ENCODE results near the gene PPP6R2.
A peak's percentile ranks its signal among the peaks of the same experiment; 100 is the strongest.
"Not testable (repeated sequence)": the region's sequence is repeated elsewhere in the genome, so short reads cannot be mapped to it uniquely, and the experiment has no call there.

Gene PPP6R2

DNA sequence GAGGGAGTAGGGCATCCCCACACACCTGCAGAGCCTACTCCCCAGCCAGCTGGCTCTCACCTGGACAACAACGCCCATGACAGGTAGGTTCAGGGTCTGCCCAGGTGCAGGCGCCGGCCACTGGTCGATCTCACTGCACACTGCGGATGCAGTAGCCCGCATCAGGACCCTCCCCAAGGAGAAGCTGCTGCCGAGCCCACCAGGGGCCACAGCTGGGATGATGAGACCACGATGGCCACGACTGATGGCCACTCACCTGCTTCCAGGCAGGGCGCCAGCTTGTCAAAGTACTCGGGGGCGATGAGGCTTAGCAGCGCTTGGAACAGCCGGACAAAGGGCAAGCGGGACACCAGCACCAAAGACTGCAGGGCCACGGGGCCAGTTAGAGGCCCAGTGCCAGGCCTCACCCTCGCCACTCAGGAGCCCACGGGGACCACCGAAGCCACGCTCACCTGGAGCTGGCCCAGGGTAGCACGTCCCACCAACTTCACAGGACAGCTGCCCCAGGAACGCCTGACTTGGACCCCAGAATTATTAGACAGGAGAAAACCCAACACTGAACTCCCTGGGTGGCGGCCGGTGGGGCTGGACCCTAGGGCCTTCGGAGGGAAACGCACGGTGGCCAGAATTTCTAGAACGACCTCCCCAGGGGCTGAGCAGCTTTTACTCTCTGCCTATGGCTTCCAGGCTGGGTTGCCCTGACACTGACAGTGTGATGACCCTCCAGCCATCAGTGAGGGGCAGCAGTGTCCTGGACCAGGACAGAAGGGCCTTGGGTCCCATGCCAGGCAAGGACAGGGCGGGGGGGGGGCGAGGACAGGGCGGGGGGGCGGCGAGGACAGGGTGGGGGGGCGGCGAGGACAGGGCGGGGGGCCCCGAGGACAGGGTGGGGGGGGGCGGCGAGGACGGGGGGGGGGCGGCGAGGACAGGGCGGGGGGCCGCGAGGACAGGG, 26.7 kb upstream of the PPP6R2 start:
- no peak for DNase-seq (ENCODE audit: extremely low read depth in 1 of 2, low read depth in 1 of 2)

DNA sequence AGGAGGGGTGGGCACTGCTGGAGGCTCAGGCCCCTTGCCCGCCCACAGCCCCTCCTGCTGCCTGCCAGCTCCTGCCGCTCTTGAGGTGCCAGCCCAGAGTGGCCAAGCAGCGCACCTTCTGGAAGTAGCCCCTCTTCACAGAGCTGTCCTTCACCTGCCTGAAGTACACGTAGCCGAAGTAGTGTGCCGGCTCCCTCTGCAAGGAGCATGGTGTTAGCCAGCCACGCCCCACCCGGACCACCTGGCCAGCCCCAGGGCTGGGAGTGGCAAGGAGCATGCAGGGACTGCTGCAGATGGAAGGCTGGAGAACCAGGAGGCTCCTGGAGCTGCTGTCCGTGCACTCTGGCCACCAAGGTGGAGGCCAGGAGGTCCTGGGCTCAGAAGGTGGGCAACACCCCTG, 25.9 kb upstream of the PPP6R2 start:
- DNase-seq (ENCODE audit: extremely low read depth in 1 of 2, low read depth in 1 of 2), result no peak

DNA sequence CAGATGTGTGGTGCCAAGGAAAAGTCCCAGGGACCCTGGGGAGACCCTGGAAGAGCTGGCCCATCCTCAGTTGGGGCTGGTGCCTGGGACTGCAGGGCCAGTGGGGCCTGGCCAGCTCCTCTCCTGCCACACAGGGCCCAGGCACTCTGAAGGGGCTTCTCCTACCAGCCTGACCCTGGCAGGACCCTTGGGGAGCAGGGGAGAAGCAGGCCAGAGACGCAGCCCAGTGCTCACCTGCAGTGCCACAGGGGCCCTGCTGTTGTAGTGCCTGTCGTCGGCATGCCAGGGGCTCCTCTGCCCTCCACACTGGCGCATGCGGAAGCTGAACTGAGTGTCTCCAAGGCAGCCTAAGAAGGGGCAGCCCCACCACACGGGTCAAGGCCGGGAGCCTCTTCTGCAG, 25.5 kb upstream of the PPP6R2 start:
- DNase-seq (ENCODE audit: extremely low read depth in 1 of 2, low read depth in 1 of 2), result no peak

- DNase-seq (ENCODE audit: extremely low read depth in 1 of 2, low read depth in 1 of 2), result no peak
These were observed 24.8 kb upstream of the PPP6R2 start for GRCh38 chr22:50318356-50318697.

- no peak for DNase-seq (ENCODE audit: extremely low read depth in 1 of 2, low read depth in 1 of 2)
These were observed 24.3 kb upstream of the PPP6R2 start for GRCh38 chr22:50318698-50319411.

DNA sequence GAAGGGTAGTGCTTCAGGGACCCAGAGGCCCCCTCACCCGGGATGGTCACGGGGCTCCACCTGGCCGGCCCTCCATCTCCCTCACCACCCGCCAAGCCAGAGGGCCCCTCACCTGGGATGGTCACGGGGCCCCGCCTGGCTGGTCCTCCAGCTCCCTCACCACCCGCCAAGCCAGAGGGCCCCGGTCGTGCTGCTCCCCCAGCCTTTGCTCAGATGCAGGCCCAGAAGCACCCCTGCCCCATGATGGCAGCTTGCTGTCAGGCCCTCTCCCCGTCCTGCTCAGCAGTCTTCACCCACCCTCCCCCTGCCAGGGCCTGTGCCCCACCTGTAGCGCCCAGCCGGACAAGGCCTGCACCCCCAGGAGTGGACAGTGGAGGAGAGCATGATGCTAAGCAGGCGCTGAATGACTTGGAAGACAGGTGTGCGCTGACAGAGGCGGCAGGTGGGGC, 23.6 kb upstream of the PPP6R2 start:
- DNase-seq (ENCODE audit: extremely low read depth in 1 of 2, low read depth in 1 of 2), result no peak

GRCh38 chr22:50320116-50320515, 23.0 kb upstream of the PPP6R2 start:
- no peak for DNase-seq (ENCODE audit: extremely low read depth in 1 of 2, low read depth in 1 of 2)

DNA sequence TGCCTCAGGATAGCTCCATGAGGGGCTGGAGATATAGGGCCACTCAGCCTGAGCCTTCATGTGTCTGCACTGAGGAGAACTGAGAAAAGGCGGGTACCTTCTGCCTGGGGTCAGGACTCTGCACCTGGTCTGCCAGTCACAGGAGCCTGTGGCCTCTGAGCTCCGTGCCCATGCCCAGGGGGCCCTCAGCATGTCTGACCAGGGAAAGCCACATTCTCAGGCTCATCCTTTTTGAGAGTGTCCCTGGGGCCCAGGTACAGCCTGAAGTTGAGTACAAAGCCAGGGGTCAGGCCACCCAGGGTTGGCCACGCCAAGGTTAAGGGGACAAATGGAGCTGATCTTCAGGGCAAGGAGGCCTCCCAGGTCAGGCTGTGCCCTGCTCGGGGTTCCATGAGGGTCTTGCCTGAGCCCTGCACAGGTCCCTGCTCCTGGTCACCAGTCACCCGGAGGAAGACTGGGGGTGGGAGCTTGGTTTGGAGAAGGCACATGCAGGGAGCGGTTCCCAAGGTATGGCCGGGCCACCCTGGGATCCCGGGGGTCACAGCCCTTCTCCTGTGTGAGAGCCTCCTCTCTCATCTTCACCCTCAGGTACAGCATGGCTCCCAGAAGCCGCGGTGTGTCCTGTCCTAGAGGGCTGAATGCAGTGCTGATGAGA, 22.3 kb upstream of the PPP6R2 start:
- DNase-seq (ENCODE audit: extremely low read depth in 1 of 2, low read depth in 1 of 2), result no peak

DNA sequence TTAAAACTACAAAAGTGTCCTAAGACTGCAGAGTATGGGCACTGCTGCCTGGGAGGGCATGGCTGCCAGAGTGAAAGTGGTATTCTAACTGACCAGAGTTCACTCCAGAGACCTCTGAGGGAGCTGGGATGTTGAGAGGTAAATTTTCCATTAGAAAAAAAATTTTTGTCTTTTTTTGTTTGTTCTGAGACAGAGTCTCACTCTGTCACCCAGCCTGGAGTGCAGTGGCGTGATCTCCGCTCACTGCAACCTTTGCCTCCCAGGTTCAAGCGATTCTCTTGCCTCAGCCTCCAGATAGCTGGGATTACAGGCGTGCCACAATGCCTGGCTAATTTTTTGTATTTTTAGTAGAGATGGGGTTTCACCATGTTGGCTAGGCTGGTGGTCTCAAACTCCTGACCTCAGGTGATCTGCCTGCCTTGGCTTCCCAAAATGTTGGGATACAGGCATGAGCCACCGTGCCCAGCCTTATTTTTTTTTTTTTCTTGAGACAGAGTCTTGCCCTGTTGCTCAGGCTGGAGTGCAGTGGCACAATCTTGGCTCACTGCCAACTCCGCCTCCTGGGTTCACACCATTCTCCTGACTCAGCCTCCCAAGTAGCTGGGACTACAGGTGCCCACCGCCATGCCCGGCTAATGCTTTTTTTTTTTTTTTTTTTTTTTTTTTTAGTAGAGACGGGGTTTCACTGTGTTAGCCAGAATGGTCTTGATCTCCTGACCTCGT, 20.6 kb upstream of the PPP6R2 start:
- not testable (repeated sequence) for DNase-seq (ENCODE audit: extremely low read depth in 1 of 2, low read depth in 1 of 2)

DNA sequence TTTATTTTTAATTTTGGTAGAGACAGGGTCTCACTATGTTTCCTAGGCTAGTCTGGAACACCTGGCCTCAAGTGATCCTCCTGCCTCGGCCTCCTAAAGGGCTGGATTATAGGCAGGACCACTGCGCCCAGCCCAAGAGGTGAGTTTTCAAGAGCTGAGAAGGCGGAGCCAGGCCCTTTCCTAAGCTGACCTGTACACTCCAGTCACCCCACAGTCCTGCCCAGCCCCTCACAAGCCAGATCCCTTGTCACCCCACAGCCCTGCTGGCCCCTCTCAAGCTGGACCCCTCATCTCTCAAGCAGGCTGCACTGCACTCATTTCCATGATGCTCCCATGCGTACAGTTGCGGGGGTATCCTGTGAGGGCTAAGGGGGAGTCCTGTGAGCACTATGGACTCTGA, 19.2 kb upstream of the PPP6R2 start:
- no peak for DNase-seq (ENCODE audit: extremely low read depth in 1 of 2, low read depth in 1 of 2)

GRCh38 chr22:50325444-50326224, 17.5 kb upstream of the PPP6R2 start:
- no peak for DNase-seq (ENCODE audit: extremely low read depth in 1 of 2, low read depth in 1 of 2)

DNA sequence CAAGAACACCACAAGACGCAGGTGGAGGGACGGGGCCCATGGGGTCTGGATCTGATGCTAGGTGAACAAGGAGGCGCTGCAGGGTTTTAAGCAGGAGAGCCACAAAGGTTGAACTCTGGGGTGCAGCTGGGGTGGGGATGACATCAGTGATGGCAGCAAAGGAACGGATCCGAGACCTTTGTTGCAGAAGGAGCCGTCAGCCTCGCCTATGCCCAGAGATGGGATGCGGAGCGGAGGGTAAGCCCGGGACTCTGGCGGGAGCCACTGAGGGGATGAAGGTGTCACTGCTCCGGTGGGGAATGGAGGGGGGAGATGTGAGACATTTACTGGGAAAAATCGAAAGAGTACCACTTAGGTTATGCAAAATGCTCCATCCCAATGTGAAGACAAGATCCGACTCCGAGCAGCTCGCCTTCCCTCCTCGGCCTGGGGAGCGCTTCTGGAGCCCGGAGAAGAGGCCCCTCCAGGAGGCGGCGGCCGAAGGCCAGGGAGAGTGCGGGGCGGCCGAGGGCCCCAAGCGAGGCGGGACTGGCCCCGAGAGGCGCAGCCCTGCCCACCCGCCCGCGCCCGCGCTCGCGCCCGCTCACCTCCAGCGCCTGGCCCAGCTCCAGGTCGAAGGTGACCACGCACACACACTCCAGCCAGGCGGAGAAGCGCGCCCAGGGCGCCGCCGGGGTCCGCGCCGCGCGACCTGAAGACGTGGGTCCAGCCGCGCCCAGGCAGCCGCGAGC, 16.7 kb upstream of the PPP6R2 start:
- DNase-seq (ENCODE audit: extremely low read depth in 1 of 2, low read depth in 1 of 2), result no peak

GRCh38 chr22:50326956-50327710, 16.0 kb upstream of the PPP6R2 start, which contains the start of gene DENND6B:
TSS of gene DENND6B (minus strand) at chr22:50327012. CDS start at chr22:50326988, 24 bp downstream.
- DNase-seq (ENCODE audit: extremely low read depth in 1 of 2, low read depth in 1 of 2), result peak in 1 of 2 donors; percentile 61

DNA sequence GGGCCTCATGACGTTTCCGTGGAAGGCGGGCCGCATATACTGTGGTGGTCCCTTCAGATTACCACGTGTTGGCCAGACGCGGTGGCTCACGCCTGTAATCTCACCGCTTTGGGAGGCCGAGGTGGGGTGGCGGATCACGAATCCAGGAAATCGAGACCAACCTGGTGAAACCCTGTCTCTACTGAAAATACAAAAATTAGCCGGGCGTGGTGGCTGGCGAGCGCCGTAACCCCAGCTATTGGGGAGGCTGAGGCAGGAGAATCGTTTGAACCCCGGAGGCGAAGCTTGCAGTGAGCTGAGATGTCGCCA, 15.5 kb upstream of the PPP6R2 start:
- DNase-seq (ENCODE audit: extremely low read depth in 1 of 2, low read depth in 1 of 2), result no peak

- DNase-seq (ENCODE audit: extremely low read depth in 1 of 2, low read depth in 1 of 2), result no peak
These were observed 13.9 kb upstream of the PPP6R2 start for GRCh38 chr22:50329236-50329635.

DNA sequence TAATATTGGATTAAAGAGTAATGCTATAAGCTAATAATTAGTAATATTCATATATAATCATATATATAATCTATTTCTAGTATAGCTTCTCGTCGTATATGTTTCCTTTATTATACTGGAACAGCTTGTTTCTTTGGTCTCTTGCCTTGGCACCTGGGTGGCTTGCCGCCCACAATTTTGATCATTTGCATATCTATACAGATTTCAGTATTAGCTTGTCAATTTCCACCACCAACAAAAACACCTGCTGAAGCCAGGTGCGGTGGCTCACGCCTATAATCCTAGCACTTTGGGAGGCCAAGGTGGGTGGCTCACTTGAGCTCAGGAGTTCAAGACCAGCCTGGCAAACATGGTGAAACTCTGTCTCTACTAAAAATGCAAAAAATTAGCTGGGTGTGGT, 8.7 kb upstream of the PPP6R2 start:
- not testable (repeated sequence) for DNase-seq (ENCODE audit: extremely low read depth in 1 of 2, low read depth in 1 of 2)

GRCh38 chr22:50337262-50338041, 5.7 kb upstream of the PPP6R2 start:
- no peak for DNase-seq (ENCODE audit: extremely low read depth in 1 of 2, low read depth in 1 of 2)

- DNase-seq (ENCODE audit: extremely low read depth in 1 of 2, low read depth in 1 of 2), result no peak
These were observed 5.0 kb upstream of the PPP6R2 start for GRCh38 chr22:50338042-50338573.
